Loucy (cell line): ENCODE data around the gene UNC13C.

Experiments used
- H2AFZ ChIP-seq: fragments of 200-600 bp; sonication (generic); 2 replicates; pipeline ENCODE4 v1.6.0; 2016; ENCODE audit warnings: antibody characterized with exemption, mild to moderate bottlenecking, low read length, moderate library complexity
- H3F3A ChIP-seq: fragments of 200-600 bp; 2 replicates; pipeline ENCODE4 v1.6.0; 2016; ENCODE audit warnings: antibody characterized with exemption, low read depth, mild to moderate bottlenecking
- H3K27me3 ChIP-seq: fragments of 200-600 bp; sonication (generic); 2 replicates; pipeline ENCODE4 v1.6.1; 2014; ENCODE audit warnings: low read length, mild to moderate bottlenecking; ENCODE audit not compliant: insufficient read depth, poor library complexity, severe bottlenecking
- H3K36me3 ChIP-seq: fragments of 200-600 bp; sonication (generic); 2 replicates; pipeline ENCODE4 v1.6.1; 2016; ENCODE audit warnings: low read length; ENCODE audit not compliant: insufficient read depth
- H3K4me1 ChIP-seq: fragments of 200-600 bp; sonication (generic); 2 replicates; pipeline ENCODE4 v1.5.1; 2014; ENCODE audit warnings: low read length, mild to moderate bottlenecking; ENCODE audit not compliant: insufficient read depth, poor library complexity, severe bottlenecking
- H3K4me2 ChIP-seq: fragments of 200-600 bp; sonication (generic); 2 replicates; pipeline ENCODE4 v1.6.0; 2014; ENCODE audit warnings: antibody characterized with exemption, low read length, low read depth, mild to moderate bottlenecking; ENCODE audit not compliant: poor library complexity, severe bottlenecking
- H3K4me3 ChIP-seq: fragments of 200-600 bp; sonication (generic); 2 replicates; pipeline ENCODE4 v1.5.1; 2014; ENCODE audit warnings: low read length, mild to moderate bottlenecking, mixed read lengths; ENCODE audit not compliant: poor library complexity, severe bottlenecking
- H3K79me2 ChIP-seq: fragments of 200-600 bp; sonication (generic); 2 replicates; pipeline ENCODE4 v1.6.1; 2014; ENCODE audit warnings: low read length; ENCODE audit not compliant: insufficient read depth
- H3K9ac ChIP-seq: fragments of 200-600 bp; sonication (generic); 2 replicates; pipeline ENCODE4 v1.6.0; 2014; ENCODE audit warnings: mild to moderate bottlenecking, low read depth, low read length, moderate library complexity; ENCODE audit not compliant: poor library complexity, severe bottlenecking
- H3K9me2 ChIP-seq: fragments of 200-600 bp; sonication (generic); replicated peaks from 2 replicates; pipeline ENCODE4 v1.6.1; 2016; ENCODE audit warnings: low read depth, low read length, mixed read lengths
- H3K9me3 ChIP-seq: fragments of 200-600 bp; sonication (generic); 2 replicates; pipeline ENCODE4 v1.6.1; 2014; ENCODE audit warnings: mild to moderate bottlenecking, antibody characterized with exemption, low read length, low read depth; ENCODE audit not compliant: insufficient read depth
- H4K20me1 ChIP-seq: fragments of 200-600 bp; sonication (generic); 2 replicates; pipeline ENCODE4 v1.6.0; 2014; ENCODE audit warnings: antibody characterized with exemption, low read length, mild to moderate bottlenecking; ENCODE audit not compliant: insufficient read depth, poor library complexity, severe bottlenecking
- CTCF ChIP-seq: fragments of 200-600 bp; sonication (generic); conservative IDR thresholded peaks from 2 replicates; pipeline ENCODE4 v1.5.1; 2014; ENCODE audit warnings: mild to moderate bottlenecking, antibody characterized with exemption, low read length
- EZH2phosphoT487 ChIP-seq: fragments of 200-600 bp; IDR thresholded peaks from 2 replicates; pipeline ENCODE4 v1.6.1; 2018; ENCODE audit warnings: antibody characterized with exemption, mild to moderate bottlenecking, moderate library complexity, borderline replicate concordance

The UNC13C gene

GRCh38 chr15:54149115-54149531, 170.9 kb downstream of the UNC13C start:
- Histone ChIP-seq H3K4me1 (peaks cover 15% of the 10 kb centered on the region), H3K4me2 (peak overlapping the region; percentile 49)

GRCh38 chr15:54150255-54150654, 172.0 kb downstream of the UNC13C start:
- H3K9ac ChIP-seq, result no peak overlapping the region
- peak overlapping the region; percentile 49 for H3K4me2 ChIP-seq
- no peak overlapping the region for H3K4me3 ChIP-seq
- no peaks in the 10 kb centered on the region for H3K9me3 ChIP-seq
- no peaks in the 10 kb centered on the region for H3K79me2 ChIP-seq
- no peaks in the 10 kb centered on the region for H4K20me1 ChIP-seq
- H3K4me1 ChIP-seq, result peaks cover 15% of the 10 kb centered on the region
- TF ChIP-seq EZH2phosphoT487, result no peak
- TF ChIP-seq CTCF, result no peak
- H3K36me3 ChIP-seq, result no peaks in the 10 kb centered on the region
- no peak overlapping the region for H2AFZ ChIP-seq
- H3F3A ChIP-seq, result no peaks in the 10 kb centered on the region
- no peaks in the 10 kb centered on the region for H3K9me2 ChIP-seq
- H3K27me3 ChIP-seq, result no peaks in the 10 kb centered on the region

More at GRCh38 chr15:54149115-54149531, 170.9 kb downstream of the UNC13C start:
- no peaks in the 10 kb centered on the region for H3F3A ChIP-seq
- H3K4me3 ChIP-seq, result no peak overlapping the region
- H3K9me3 ChIP-seq, result no peaks in the 10 kb centered on the region
- H3K79me2 ChIP-seq, result no peaks in the 10 kb centered on the region
- H2AFZ ChIP-seq, result no peak overlapping the region
- no peaks in the 10 kb centered on the region for H3K27me3 ChIP-seq
- TF ChIP-seq EZH2phosphoT487 (no peak), CTCF (no peak)
- no peaks in the 10 kb centered on the region for H3K9me2 ChIP-seq
- no peak overlapping the region for H3K9ac ChIP-seq
- H3K36me3 ChIP-seq, result no peaks in the 10 kb centered on the region
- no peaks in the 10 kb centered on the region for H4K20me1 ChIP-seq

- no peaks in the 10 kb centered on the region for H4K20me1 ChIP-seq
- no peaks in the 10 kb centered on the region for H3K9me3 ChIP-seq
- no peaks in the 10 kb centered on the region for H3K36me3 ChIP-seq
- H3K27me3 ChIP-seq, result no peaks in the 10 kb centered on the region
- no peaks in the 10 kb centered on the region for H3K4me1 ChIP-seq
- no peak overlapping the region for H2AFZ ChIP-seq
- no peak overlapping the region for H3K4me3 ChIP-seq
- no peaks in the 10 kb centered on the region for H3K79me2 ChIP-seq
- H3K4me2 ChIP-seq, result no peak overlapping the region
- no peak for TF ChIP-seq EZH2phosphoT487
- no peak for TF ChIP-seq CTCF
- H3K9ac ChIP-seq, result no peak overlapping the region
- H3F3A ChIP-seq, result no peaks in the 10 kb centered on the region
- no peaks in the 10 kb centered on the region for H3K9me2 ChIP-seq
Observed at GRCh38 chr15:54159012-54159411, 180.8 kb downstream of the UNC13C start.
